K562 (cell line): ENCODE measurements around the gene POLRMT. TPM values are rescaled to one million over a fixed set of nuclear protein-coding genes. Genes with fewer than 3 reads are reported as not detected.

Source experiments
- ARHGAP35 ChIP-seq: fragments of 450-650 bp; IDR thresholded peaks from 2 replicates; pipeline ENCODE4 v1.6.1; 2018; ENCODE audit not compliant: partially characterized antibody
- BRD9 ChIP-seq: fragments of 450-650 bp; IDR thresholded peaks from 2 replicates; pipeline ENCODE4 v1.6.1; 2018; ENCODE audit warnings: low read depth; ENCODE audit not compliant: partially characterized antibody
- C11orf30 ChIP-seq: fragments of 450-650 bp; IDR thresholded peaks from 2 replicates; pipeline ENCODE4 v1.6.1; 2016; ENCODE audit warnings: low read depth, mild to moderate bottlenecking
- CXXC5 ChIP-seq: fragments of 250-450 bp; sonication (Bioruptor Pico); IDR thresholded peaks from 2 replicates; pipeline ENCODE4 v1.8.0; 2022; ENCODE audit warnings: inconsistent platforms, mild to moderate bottlenecking, moderate library complexity
- FOSL1 ChIP-seq: fragments of 200-800 bp; sonication (Bioruptor generic); conservative IDR thresholded peaks from 2 replicates; pipeline ENCODE4 v1.6.1; 2016; ENCODE audit warnings: missing genetic modification characterization, missing compliant biosample characterization
- JUNB ChIP-seq: fragments of 450-650 bp; formaldehyde crosslinking; conservative IDR thresholded peaks from 2 replicates; pipeline ENCODE4 v1.4.0; 2020; ENCODE audit warnings: mild to moderate bottlenecking
- KLF13 ChIP-seq: fragments of 450-650 bp; IDR thresholded peaks from 2 replicates; pipeline ENCODE4 v1.6.1; 2016; ENCODE audit warnings: missing genetic modification characterization, low read depth, mild to moderate bottlenecking, missing compliant biosample characterization, moderate library complexity, borderline replicate concordance
- POLR2A ChIP-seq: fragments of 450-650 bp; conservative IDR thresholded peaks from 2 replicates; pipeline ENCODE4 v1.6.1; 2016
- RBM34 ChIP-seq: fragments of 200-400 bp; formaldehyde crosslinking; IDR thresholded peaks from 2 replicates; pipeline ENCODE4 v1.6.1; 2018; ENCODE audit warnings: low read length, borderline replicate concordance; ENCODE audit not compliant: insufficient read depth
- RBM39 ChIP-seq: fragments of 200-400 bp; formaldehyde crosslinking; optimal IDR thresholded peaks from 2 replicates; pipeline ENCODE3; 2018; ENCODE audit warnings: low read depth, low read length
- VEZF1 ChIP-seq: fragments of 200-800 bp; sonication (Bioruptor generic); IDR thresholded peaks from 2 replicates; pipeline ENCODE4 v1.6.1; 2017; ENCODE audit warnings: missing genetic modification characterization, missing compliant biosample characterization
- ZFP30 ChIP-seq: fragments of 250-450 bp; sonication (Bioruptor Pico); IDR thresholded peaks from 2 replicates; pipeline ENCODE4 v1.8.0; 2022; ENCODE audit warnings: moderate library complexity, mild to moderate bottlenecking, inconsistent platforms, borderline replicate concordance
- ZNF354B ChIP-seq: fragments of 250-450 bp; sonication (Bioruptor Pico); IDR thresholded peaks from 2 replicates; pipeline ENCODE4 v1.4.0; 2020
- ZNF445 ChIP-seq: fragments of 250-450 bp; sonication (Bioruptor Pico); IDR thresholded peaks from 2 replicates; pipeline ENCODE4 v1.4.0; 2020; ENCODE audit warnings: low read depth, mild to moderate bottlenecking, moderate library complexity
- ZNF57 ChIP-seq: fragments of 450-650 bp; formaldehyde crosslinking; IDR thresholded peaks from 2 replicates; pipeline ENCODE4 v1.4.0; 2020; ENCODE audit warnings: mild to moderate bottlenecking, moderate library complexity
- ZNF778 ChIP-seq: fragments of 450-650 bp; formaldehyde crosslinking; IDR thresholded peaks from 2 replicates; pipeline ENCODE4 v1.4.0; 2020; ENCODE audit warnings: mild to moderate bottlenecking, moderate library complexity
- ZSCAN29 ChIP-seq: fragments of 450-650 bp; IDR thresholded peaks from 2 replicates; pipeline ENCODE4 v1.6.1; 2017
- polyA plus RNA-seq, 8 experiments: library from polyadenylated mRNA; depleted of rRNA in 4 of 8; stranded (reverse) in 5 of 8; unstranded in 3 of 8; fragments of >200 nt; fragmentation: Nextera tagmentation in 2 of 8; fragmentation: Illumina TruSeq in 1 of 8; extraction: Ambion mirVana in 2 of 8; extraction: Trizol in 1 of 8; gene quantifications; 2 replicates each; pipeline versions ENCODE4 v1.2.1 to v1.2.3, GENCODE V29; 2011 to 2014; ENCODE audit warnings: inconsistent platforms in 1 of 8, missing spikeins in 1 of 8
- total RNA-seq, 7 experiments: library from RNA; depleted of rRNA in 6 of 7; stranded (reverse); fragments of >200 nt in 6 of 7; fragmentation: Illumina TruSeq in 2 of 7; extraction: Trizol in 2 of 7; gene quantifications; 2 replicates each; pipeline versions ENCODE4 v1.2.1 to v1.2.3, GENCODE V29; 2011 to 2021; ENCODE audit warnings: low replicate concordance in 1 of 7
- TF ChIP-seq, protein P1 (sequence below): fragments of 250-450 bp; sonication (Bioruptor Pico); IDR thresholded peaks from 2 replicates; pipeline ENCODE4 v1.5.0; 2021
- TF ChIP-seq, protein P2 (sequence below): sonication (generic); formaldehyde crosslinking; IDR thresholded peaks from 2 replicates; pipeline ENCODE4 v1.8.1; 2023; ENCODE audit warnings: mild to moderate bottlenecking, missing genetic modification reagents
- TF ChIP-seq, protein P3 (sequence below): sonication (generic); formaldehyde crosslinking; IDR thresholded peaks from 2 replicates; pipeline ENCODE4 v1.8.0; 2022; ENCODE audit warnings: missing genetic modification reagents, mild to moderate bottlenecking, borderline replicate concordance
- TF ChIP-seq, protein P4 (sequence below): fragments of 450-650 bp; IDR thresholded peaks from 2 replicates; pipeline ENCODE4 v1.7.1; 2018; ENCODE audit warnings: mild to moderate bottlenecking, low read depth; ENCODE audit not compliant: partially characterized antibody

The POLRMT gene
- total and polyA plus RNA-seq, 9 of the 15 experiments (the other 6 are each of a cell fraction or from before 2014, with no cell fraction given) = 30.3 to 144 (median 68.0) TPM

GRCh38 chr19:572140-572742 is 61.1 kb downstream of the POLRMT start, which contains the start of gene BSG (continued):
- TF ChIP-seq, protein P1, sequence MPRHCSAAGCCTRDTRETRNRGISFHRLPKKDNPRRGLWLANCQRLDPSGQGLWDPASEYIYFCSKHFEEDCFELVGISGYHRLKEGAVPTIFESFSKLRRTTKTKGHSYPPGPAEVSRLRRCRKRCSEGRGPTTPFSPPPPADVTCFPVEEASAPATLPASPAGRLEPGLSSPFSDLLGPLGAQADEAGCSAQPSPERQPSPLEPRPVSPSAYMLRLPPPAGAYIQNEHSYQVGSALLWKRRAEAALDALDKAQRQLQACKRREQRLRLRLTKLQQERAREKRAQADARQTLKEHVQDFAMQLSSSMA (CRISPR knock-in tag) = peak; percentile 45; the same call in 1 of the 2 replicates
- peak; percentile 97 for TF ChIP-seq POLR2A
- no peak for TF ChIP-seq ZNF354B (CRISPR knock-in tag)
- no peak for TF ChIP-seq ZFP30 (CRISPR knock-in tag)
- TF ChIP-seq ZSCAN29 = no peak
- no peak for TF ChIP-seq JUNB
- TF ChIP-seq, protein P2, sequence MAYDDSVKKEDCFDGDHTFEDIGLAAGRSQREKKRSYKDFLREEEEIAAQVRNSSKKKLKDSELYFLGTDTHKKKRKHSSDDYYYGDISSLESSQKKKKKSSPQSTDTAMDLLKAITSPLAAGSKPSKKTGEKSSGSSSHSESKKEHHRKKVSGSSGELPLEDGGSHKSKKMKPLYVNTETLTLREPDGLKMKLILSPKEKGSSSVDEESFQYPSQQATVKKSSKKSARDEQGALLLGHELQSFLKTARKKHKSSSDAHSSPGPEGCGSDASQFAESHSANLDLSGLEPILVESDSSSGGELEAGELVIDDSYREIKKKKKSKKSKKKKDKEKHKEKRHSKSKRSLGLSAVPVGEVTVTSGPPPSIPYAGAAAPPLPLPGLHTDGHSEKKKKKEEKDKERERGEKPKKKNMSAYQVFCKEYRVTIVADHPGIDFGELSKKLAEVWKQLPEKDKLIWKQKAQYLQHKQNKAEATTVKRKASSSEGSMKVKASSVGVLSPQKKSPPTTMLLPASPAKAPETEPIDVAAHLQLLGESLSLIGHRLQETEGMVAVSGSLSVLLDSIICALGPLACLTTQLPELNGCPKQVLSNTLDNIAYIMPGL (CRISPR knock-in tag) = no peak
- no peak for TF ChIP-seq ZNF57
- TF ChIP-seq KLF13 (tag) = no peak
- TF ChIP-seq, protein P3, sequence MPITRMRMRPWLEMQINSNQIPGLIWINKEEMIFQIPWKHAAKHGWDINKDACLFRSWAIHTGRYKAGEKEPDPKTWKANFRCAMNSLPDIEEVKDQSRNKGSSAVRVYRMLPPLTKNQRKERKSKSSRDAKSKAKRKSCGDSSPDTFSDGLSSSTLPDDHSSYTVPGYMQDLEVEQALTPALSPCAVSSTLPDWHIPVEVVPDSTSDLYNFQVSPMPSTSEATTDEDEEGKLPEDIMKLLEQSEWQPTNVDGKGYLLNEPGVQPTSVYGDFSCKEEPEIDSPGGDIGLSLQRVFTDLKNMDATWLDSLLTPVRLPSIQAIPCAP (CRISPR knock-in tag) = no peak
- TF ChIP-seq BRD9 = no peak
- peak; percentile 87 for TF ChIP-seq VEZF1 (CRISPR knock-in tag)
- TF ChIP-seq FOSL1 (tag) = 0 out of 2 replicates have a peak, but pooled peaks have one; percentile 23
- no peak for TF ChIP-seq C11orf30
- no peak for TF ChIP-seq RBM34
- TF ChIP-seq ARHGAP35 = no peak
- no peak for TF ChIP-seq RBM39
- TF ChIP-seq, protein P4, sequence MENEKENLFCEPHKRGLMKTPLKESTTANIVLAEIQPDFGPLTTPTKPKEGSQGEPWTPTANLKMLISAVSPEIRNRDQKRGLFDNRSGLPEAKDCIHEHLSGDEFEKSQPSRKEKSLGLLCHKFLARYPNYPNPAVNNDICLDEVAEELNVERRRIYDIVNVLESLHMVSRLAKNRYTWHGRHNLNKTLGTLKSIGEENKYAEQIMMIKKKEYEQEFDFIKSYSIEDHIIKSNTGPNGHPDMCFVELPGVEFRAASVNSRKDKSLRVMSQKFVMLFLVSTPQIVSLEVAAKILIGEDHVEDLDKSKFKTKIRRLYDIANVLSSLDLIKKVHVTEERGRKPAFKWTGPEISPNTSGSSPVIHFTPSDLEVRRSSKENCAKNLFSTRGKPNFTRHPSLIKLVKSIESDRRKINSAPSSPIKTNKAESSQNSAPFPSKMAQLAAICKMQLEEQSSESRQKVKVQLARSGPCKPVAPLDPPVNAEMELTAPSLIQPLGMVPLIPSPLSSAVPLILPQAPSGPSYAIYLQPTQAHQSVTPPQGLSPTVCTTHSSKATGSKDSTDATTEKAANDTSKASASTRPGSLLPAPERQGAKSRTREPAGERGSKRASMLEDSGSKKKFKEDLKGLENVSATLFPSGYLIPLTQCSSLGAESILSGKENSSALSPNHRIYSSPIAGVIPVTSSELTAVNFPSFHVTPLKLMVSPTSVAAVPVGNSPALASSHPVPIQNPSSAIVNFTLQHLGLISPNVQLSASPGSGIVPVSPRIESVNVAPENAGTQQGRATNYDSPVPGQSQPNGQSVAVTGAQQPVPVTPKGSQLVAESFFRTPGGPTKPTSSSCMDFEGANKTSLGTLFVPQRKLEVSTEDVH = no peak
- no peak for TF ChIP-seq ZNF445 (CRISPR knock-in tag)
- TF ChIP-seq CXXC5 (CRISPR knock-in tag) = peak; percentile 98
- TF ChIP-seq ZNF778 (CRISPR knock-in tag) = no peak
